ENCODE measurements around the gene ROGDI. TPM values are rescaled to one million over a fixed set of nuclear protein-coding genes. Genes with fewer than 3 reads are reported as not detected.

The ROGDI gene
- total and polyA plus RNA-seq, 9 of the 15 experiments (the other 6 are each of a cell fraction or from before 2014, with no cell fraction given), result 0.97 to 37.3 (median 16.5) TPM

- no peak for TF ChIP-seq CLOCK (CRISPR knock-in tag; IDR thresholded peaks at IDR 0.05; ENCODE audit: borderline replicate concordance)
- TF ChIP-seq ZNF561 (CRISPR knock-in tag; conservative IDR thresholded peaks at IDR 0.05), result no peak
- TF ChIP-seq FOXJ3 (CRISPR knock-in tag; IDR thresholded peaks at IDR 0.05), result no peak
- no peak for TF ChIP-seq CTCF (IDR thresholded peaks at IDR 0.05 in 2 of 3, conservative IDR thresholded peaks at IDR 0.05 in 1 of 3; ENCODE audit: insufficient read depth in 2 of 3, low read depth in 1 of 3, low read length in 3 of 3)
- TF ChIP-seq POLR3G (IDR thresholded peaks at IDR 0.05; ENCODE audit: extremely low read depth, insufficient read length, insufficient replicate concordance), result no peak
- no peak for TF ChIP-seq ZFP36 (IDR thresholded peaks at IDR 0.05; ENCODE audit: low read depth, low read length, partially characterized antibody)
- no peak for TF ChIP-seq E2F5 (CRISPR knock-in tag; IDR thresholded peaks at IDR 0.05)
- TF ChIP-seq E4F1 (CRISPR knock-in tag; IDR thresholded peaks at IDR 0.05; ENCODE audit: borderline replicate concordance), result no peak
- no peak for TF ChIP-seq DEAF1 (CRISPR knock-in tag; IDR thresholded peaks at IDR 0.05)
- TF ChIP-seq ZNF586 (CRISPR knock-in tag; conservative IDR thresholded peaks at IDR 0.05), result no peak
- no peak for TF ChIP-seq ID3 (CRISPR knock-in tag; IDR thresholded peaks at IDR 0.05)
- TF ChIP-seq ID3 (tag; IDR thresholded peaks at IDR 0.05), result no peak
- no peak; the same call in 1 of the 2 replicates for TF ChIP-seq HBP1 (CRISPR knock-in tag; IDR thresholded peaks at IDR 0.05)
Observed at GRCh38 chr16:4802659-4803287, 340 bp upstream of the ROGDI start (continued).

Data from K562 (cell line).